ENCODE data around the gene PACSIN2.

DNA sequence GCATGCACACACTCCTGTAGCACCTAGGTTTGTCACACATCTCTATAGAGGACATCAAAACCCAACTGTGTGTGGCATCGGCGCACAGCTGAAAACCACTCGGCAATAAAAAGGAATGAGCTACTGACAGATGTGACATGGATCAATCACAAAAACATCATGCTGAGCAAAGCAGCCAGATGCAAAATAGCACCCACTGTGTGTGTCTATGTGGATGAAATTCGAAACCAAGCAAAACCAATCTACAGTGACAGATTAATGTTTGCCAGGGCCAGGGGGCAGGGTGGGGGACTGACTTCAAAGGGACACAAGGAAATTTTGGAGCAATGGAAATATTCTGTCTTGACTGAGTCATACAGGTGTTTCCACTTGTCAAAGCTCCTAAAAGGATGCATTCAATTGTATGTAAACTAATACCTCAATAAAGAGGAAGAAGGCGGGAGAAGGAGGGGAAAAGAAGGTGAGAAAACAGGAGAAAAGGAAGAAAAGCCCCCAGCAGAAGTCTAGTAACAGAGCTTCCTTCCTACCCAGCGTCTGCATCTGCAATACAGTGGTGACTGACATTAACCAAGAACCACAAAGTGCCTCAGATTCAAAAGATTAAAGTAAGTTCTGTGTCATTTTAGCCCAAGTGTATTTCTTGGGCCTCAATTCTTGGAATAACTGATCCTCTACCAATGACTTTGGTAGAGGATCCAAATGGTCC lies 49.8 kb downstream of the PACSIN2 start:
- TF ChIP-seq CTCF (conservative IDR thresholded peaks at IDR 0.05; ENCODE audit: low read depth in 2 of 2) (no peak), REST (IDR thresholded peaks at IDR 0.05; ENCODE audit: unreplicated experiment) (no peak), POLR2AphosphoS5 (IDR thresholded peaks at IDR 0.05; ENCODE audit: low read depth) (no peak), EZH2 (IDR thresholded peaks at IDR 0.05; ENCODE audit: low read depth, unreplicated experiment) (no peak), ZNF462 (CRISPR knock-in tag; IDR thresholded peaks at IDR 0.05) (no peak)

Measured in GM23338 (cell line).